Astrocyte of the spinal cord (primary cell): ENCODE measurements around the gene MAP3K3.

ENCODE experiments used
- DNase-seq: peaks from one replicate; pipeline ENCODE4 v3.0.0; 2011; ENCODE audit warnings: low read depth, low spot score
- H3K4me3 ChIP-seq: 2 replicates; pipeline ENCODE4 v1.5.1; 2011; ENCODE audit warnings: low read depth, mild to moderate bottlenecking, low read length, moderate library complexity
- CTCF ChIP-seq: IDR thresholded peaks from 2 replicates; pipeline ENCODE4 v1.5.1; 2012; ENCODE audit warnings: low read depth, mild to moderate bottlenecking, low read length, inconsistent platforms
- in situ Hi-C: cut with HindIII; loops from 2 replicates; pipeline ENCODE4 v1.10.0; 2017; ENCODE audit warnings: low sequenced_read_pairs

MAP3K3 gene

DNA sequence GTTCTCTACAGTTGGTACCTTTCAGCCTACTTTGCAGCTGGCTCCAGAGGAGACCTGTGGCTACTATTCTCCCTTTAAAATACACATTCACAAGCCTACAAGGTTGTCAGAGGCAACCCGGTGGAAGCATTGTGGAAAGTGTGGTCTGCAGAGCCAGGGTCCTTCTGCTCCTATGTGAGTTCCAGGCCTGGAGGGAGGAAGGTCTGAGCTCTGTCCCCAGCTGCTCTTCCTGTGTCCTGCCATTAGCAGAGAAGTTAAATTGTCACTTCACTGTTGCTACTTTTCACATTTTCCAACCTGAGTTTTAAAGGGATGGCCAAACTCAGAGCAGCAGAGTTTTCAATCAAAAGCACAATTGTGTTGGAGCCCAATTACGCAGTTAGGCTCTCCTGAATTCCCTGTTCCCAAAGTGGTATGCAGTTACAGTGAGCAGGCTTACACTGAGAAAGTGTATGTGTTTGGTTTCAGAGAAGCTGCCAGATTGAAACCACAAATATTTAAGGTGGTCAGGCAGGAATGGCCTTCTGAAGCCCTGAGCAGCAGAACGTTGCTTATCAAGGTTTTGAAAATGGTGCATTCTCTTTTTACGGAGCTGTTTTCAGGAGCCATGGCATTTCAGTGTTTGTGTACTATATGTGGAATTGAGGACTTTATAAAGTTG lies 25.0 kb downstream of the MAP3K3 start:
- in situ Hi-C loops: no loop called here
- DNase-seq: peak; percentile 90
- H3K4me3 ChIP-seq: no peak overlapping the region
- no peak for TF ChIP-seq CTCF

DNA sequence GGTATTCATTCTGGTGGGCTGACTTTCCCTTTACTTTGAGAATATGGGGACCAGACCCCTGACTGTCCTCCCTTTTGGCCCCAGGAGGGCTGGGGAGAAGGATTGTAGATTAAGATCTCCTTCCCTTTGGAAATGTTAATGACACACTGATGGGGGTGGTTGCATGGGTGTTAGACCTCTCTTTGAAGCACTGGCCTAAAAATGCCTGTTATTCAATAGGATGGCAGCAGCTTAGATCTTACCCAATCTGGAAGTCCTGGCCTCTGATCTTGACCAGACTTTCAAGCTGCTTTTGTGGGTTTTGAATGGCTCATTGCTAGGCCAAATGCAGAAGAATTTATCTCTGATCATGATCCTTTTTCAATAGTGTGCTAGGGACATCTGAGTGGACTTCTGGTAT lies 25.7 kb downstream of the MAP3K3 start:
- no peak overlapping the region for H3K4me3 ChIP-seq
- in situ Hi-C loops: no loop called here
- TF ChIP-seq CTCF: no peak
- peak; percentile 43 for DNase-seq

DNA sequence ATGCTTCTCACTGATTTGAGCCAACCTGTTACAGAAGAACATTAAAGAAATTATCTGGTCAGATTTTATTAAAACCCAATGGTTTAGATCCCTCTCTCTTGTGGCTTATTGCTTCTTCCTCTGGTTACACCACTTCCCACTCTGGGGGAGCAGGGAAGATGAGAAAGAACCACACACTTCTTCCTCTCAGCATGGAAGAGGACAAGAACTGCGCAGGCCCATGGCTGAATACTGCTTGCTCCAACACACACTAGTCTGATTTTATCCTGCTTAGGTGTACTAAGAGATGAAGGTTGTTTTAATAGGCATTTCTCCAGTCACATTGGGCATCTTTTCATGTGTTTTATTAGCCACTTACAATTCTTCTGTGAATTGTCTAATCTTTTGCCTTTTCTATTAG lies 27.6 kb downstream of the MAP3K3 start:
- DNase-seq: no peak
- H3K4me3 ChIP-seq: no peak overlapping the region
- TF ChIP-seq CTCF: no peak
- in situ Hi-C loops: no loop called here

- in situ Hi-C loops: no loop called here
- no peak for TF ChIP-seq CTCF
- no peak overlapping the region for H3K4me3 ChIP-seq
Observed at GRCh38 chr17:63652106-63652505, 29.9 kb downstream of the MAP3K3 start.

DNA sequence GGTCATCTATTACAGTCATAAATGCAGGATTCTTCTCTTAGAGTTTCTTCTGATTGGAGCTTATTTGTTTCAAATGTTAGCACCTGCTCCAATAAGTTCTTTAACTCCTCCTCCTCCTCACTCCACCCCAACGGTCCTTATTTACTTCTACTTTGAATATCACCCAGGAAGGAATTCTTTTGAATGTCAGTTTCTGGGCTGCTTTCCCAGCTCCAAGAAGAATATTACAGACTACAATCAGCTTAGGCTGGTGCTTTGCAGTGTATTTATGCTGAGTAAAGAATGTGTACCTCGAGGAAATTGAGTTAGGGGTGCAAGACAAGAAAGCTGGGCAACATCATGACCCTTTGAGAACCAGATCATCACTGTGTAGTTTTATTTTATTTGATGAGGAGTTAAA lies 30.8 kb downstream of the MAP3K3 start:
- in situ Hi-C loops: no loop called here
- H3K4me3 ChIP-seq: no peak overlapping the region
- TF ChIP-seq CTCF: no peak
- DNase-seq: no peak

More at GRCh38 chr17:63652106-63652505, 29.9 kb downstream of the MAP3K3 start:
- DNase-seq: no peak

GRCh38 chr17:63657786-63658185 lies 35.6 kb downstream of the MAP3K3 start:
- no peak for TF ChIP-seq CTCF
- in situ Hi-C loops: no loop called here

DNA sequence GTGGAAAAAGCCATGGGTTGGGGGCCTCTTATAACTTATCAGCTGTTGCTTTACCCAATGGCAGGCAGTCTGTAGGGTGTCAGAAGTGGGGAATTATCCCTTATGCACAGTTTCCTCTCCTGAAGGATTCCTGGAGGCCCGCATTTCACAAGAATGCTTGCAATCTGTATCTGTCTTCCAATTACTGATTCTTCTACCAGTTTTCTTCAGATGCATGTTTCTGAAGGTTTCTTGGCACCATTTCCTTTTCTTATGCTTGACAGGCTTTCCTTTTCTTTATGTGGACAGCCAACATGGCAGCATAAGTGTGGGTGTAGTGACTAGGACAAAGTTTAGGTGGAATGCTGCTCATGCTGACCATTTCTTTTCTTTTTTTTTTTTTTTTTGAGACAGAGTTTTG lies 36.1 kb downstream of the MAP3K3 start:
- H3K4me3 ChIP-seq: no peak overlapping the region
- DNase-seq: no peak
- TF ChIP-seq CTCF: no peak
- in situ Hi-C loops: no loop called here

More at GRCh38 chr17:63657786-63658185, 35.6 kb downstream of the MAP3K3 start:
- no peak for DNase-seq
- no peak overlapping the region for H3K4me3 ChIP-seq
